Skin epidermis (tissue), 12 donors: Measurements from ENCODE around the gene FBXO48.

Source experiments
- H3K27ac ChIP-seq, 21 experiments: fragments of 200-600 bp; sonication (generic) in 11 of 21; one replicate each; pipeline ENCODE4 v1.5.0; 2020; ENCODE audit warnings: mild to moderate bottlenecking in 3 of 21, inconsistent platforms in 2 of 21, moderate library complexity in 2 of 21
- H3K4me3 ChIP-seq, 7 experiments: fragments of 200-600 bp; sonication (generic) in 2 of 7; one replicate each; pipeline ENCODE4 v1.5.0; 2020; ENCODE audit warnings: inconsistent platforms in 2 of 7, mild to moderate bottlenecking in 2 of 7, moderate library complexity in 1 of 7

FBXO48 gene

GRCh38 chr2:68441179-68441993 is 25.7 kb downstream of the FBXO48 start:
- Histone ChIP-seq H3K4me3 (no peak overlapping the region), H3K27ac (peak overlapping the region in 8 of 21 experiments; percentile 19 to 72 (median 40))

- Histone ChIP-seq H3K4me3 (no peak overlapping the region), H3K27ac (peak overlapping the region in 1 of 21 experiments; percentile 24)
Observed at GRCh38 chr2:68438455-68439303, 28.4 kb downstream of the FBXO48 start.

- H3K4me3 ChIP-seq: no peak overlapping the region
- peak overlapping the region in 8 of 21 experiments; percentile 27 to 71 (median 58) for H3K27ac ChIP-seq
Observed at GRCh38 chr2:68436270-68436669, 30.8 kb downstream of the FBXO48 start.

- H3K4me3 ChIP-seq: no peak overlapping the region
- H3K27ac ChIP-seq: peak overlapping the region in 3 of 21 experiments; percentile 7 to 67 (median 62)
Observed at GRCh38 chr2:68435615-68436014, 31.5 kb downstream of the FBXO48 start.

- H3K4me3 ChIP-seq: no peak overlapping the region
- H3K27ac ChIP-seq: peak overlapping the region in 2 of 21 experiments; percentile 7 to 35
Observed at GRCh38 chr2:68434981-68435380, 32.1 kb downstream of the FBXO48 start.

- Histone ChIP-seq H3K27ac (peak overlapping the region in 3 of 21 experiments; percentile 3 to 34 (median 11)), H3K4me3 (no peak overlapping the region)
Observed at GRCh38 chr2:68432696-68433658, 34.1 kb downstream of the FBXO48 start.

GRCh38 chr2:68431316-68431972 is 35.6 kb downstream of the FBXO48 start:
- no peak overlapping the region for H3K27ac ChIP-seq
- no peak overlapping the region for H3K4me3 ChIP-seq

- peak overlapping the region in 1 of 21 experiments; percentile 26 for H3K27ac ChIP-seq
- no peak overlapping the region for H3K4me3 ChIP-seq
Observed at GRCh38 chr2:68429311-68429826, 37.7 kb downstream of the FBXO48 start.

GRCh38 chr2:68428746-68429145 is 38.3 kb downstream of the FBXO48 start:
- no peak overlapping the region for H3K4me3 ChIP-seq
- H3K27ac ChIP-seq: peak overlapping the region in 1 of 21 experiments; percentile 80

- peak overlapping the region in 3 of 21 experiments; percentile 19 to 80 (median 39) for H3K27ac ChIP-seq
- H3K4me3 ChIP-seq: no peak overlapping the region
Observed at GRCh38 chr2:68428126-68428525, 39.0 kb downstream of the FBXO48 start.

GRCh38 chr2:68426848-68427579 is 40.1 kb downstream of the FBXO48 start:
- Histone ChIP-seq H3K4me3 (no peak overlapping the region), H3K27ac (peak overlapping the region in 9 of 21 experiments; percentile 17 to 80 (median 42))

- no peak overlapping the region for H3K4me3 ChIP-seq
- H3K27ac ChIP-seq: peak overlapping the region in 9 of 21 experiments; percentile 17 to 80 (median 42)
Observed at GRCh38 chr2:68426446-68426845, 40.6 kb downstream of the FBXO48 start.

GRCh38 chr2:68425503-68425902 is 41.6 kb downstream of the FBXO48 start:
- no peak overlapping the region for H3K4me3 ChIP-seq
- peak overlapping the region in 3 of 21 experiments; percentile 42 to 80 (median 63) for H3K27ac ChIP-seq

- H3K27ac ChIP-seq: peak overlapping the region in 5 of 21 experiments; percentile 2 to 80 (median 42)
- no peak overlapping the region for H3K4me3 ChIP-seq
Observed at GRCh38 chr2:68423966-68424650, 43.0 kb downstream of the FBXO48 start.

GRCh38 chr2:68420254-68420910 is 46.7 kb downstream of the FBXO48 start:
- Histone ChIP-seq H3K27ac (no peak overlapping the region), H3K4me3 (no peak overlapping the region)

GRCh38 chr2:68418855-68419254 is 48.2 kb downstream of the FBXO48 start:
- H3K27ac ChIP-seq: peak overlapping the region in 1 of 21 experiments; percentile 36
- no peak overlapping the region for H3K4me3 ChIP-seq

- H3K27ac ChIP-seq: peak overlapping the region in 1 of 21 experiments; percentile 36
- H3K4me3 ChIP-seq: no peak overlapping the region
Observed at GRCh38 chr2:68418419-68418818, 48.7 kb downstream of the FBXO48 start.
